ENCODE measurements around the gene CASKIN1.

DNA sequence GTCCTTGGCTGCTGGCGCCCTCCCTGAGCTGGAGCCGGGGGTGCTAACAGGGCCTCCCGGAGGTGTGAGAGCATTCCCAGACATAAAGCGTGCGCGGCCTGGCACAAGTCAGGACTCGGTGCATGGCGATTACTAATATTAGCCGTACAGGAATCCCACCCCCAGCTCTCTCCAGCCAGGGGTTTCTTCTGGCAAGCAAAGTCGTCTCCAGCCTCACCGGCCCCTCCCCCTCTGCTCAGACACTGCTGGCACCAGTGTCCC is 5.0 kb downstream of the CASKIN1 start:
- no peak for TF ChIP-seq ZNF274 (IDR thresholded peaks at IDR 0.05; ENCODE audit: low read depth, low read length)
- TF ChIP-seq YY1 (IDR thresholded peaks at IDR 0.05; ENCODE audit: insufficient read depth, insufficient read length) = no peak

Data from NT2/D1 (cell line).